GM23338 (cell line): Measurements from ENCODE around the gene PCDH1. TPM values are rescaled to one million over a fixed set of nuclear protein-coding genes. Genes with fewer than 3 reads are reported as not detected.

Experiments
- ATAC-seq: fragments of 200-7000 bp; cut with Tn5 transposase; 3 replicates; pipeline ENCODE4 v1.9.1; 2020
- DNase-seq: peaks from one replicate; pipeline ENCODE4 v3.0.0-alpha.2; 2015; ENCODE audit warnings: low spot score
- H2AFZ ChIP-seq: fragments of 200-600 bp; sonication (generic); 2 replicates; pipeline ENCODE4 v1.8.0; 2016; ENCODE audit warnings: antibody characterized with exemption, mild to moderate bottlenecking, moderate library complexity
- H3F3A ChIP-seq: fragments of 200-600 bp; sonication (generic); replicated peaks from 2 replicates; pipeline ENCODE4 v1.8.0; 2017; ENCODE audit warnings: antibody characterized with exemption, mixed run types, low read depth
- H3K27ac ChIP-seq: fragments of 200-600 bp; sonication (generic); 2 replicates; pipeline ENCODE4 v1.6.1; 2016; ENCODE audit warnings: low read depth
- H3K27me3 ChIP-seq: fragments of 200-600 bp; sonication (generic); 2 replicates; pipeline ENCODE4 v1.8.0; 2016; ENCODE audit warnings: mild to moderate bottlenecking, mixed run types, moderate library complexity; ENCODE audit not compliant: insufficient read depth
- H3K36me3 ChIP-seq: fragments of 200-600 bp; sonication (generic); 2 replicates; pipeline ENCODE4 v1.8.0; 2016; ENCODE audit warnings: mild to moderate bottlenecking; ENCODE audit not compliant: insufficient read depth
- H3K4me1 ChIP-seq: fragments of 200-600 bp; sonication (generic); 2 replicates; pipeline ENCODE4 v1.8.0; 2016; ENCODE audit warnings: mild to moderate bottlenecking, moderate library complexity; ENCODE audit not compliant: insufficient read depth
- H3K4me2 ChIP-seq: fragments of 200-600 bp; sonication (generic); 2 replicates; pipeline ENCODE4 v1.7.1; 2017; ENCODE audit warnings: mixed run types
- H3K4me3 ChIP-seq: fragments of 200-600 bp; sonication (generic); 2 replicates; pipeline ENCODE4 v1.6.1; 2016; ENCODE audit warnings: mixed run types
- H3K79me2 ChIP-seq: fragments of 200-600 bp; sonication (generic); replicated peaks from 2 replicates; pipeline ENCODE4 v1.8.0; 2017; ENCODE audit warnings: mild to moderate bottlenecking; ENCODE audit not compliant: insufficient read depth
- H3K9me2 ChIP-seq: fragments of 200-600 bp; sonication (generic); 2 replicates; pipeline ENCODE4 v1.8.0; 2017; ENCODE audit not compliant: insufficient read depth
- H4K20me1 ChIP-seq: fragments of 200-600 bp; sonication (generic); replicated peaks from 2 replicates; pipeline ENCODE4 v1.8.0; 2017; ENCODE audit warnings: mild to moderate bottlenecking; ENCODE audit not compliant: insufficient read depth
- H3K27ac Mint-ChIP-seq: 2 replicates; pipeline ENCODE4 v1.8.0; 2020; ENCODE audit warnings: inconsistent platforms, mild to moderate bottlenecking, moderate library complexity, mixed read lengths
- H3K27me3 Mint-ChIP-seq: 3 replicates; pipeline ENCODE4 v1.8.0; 2022; ENCODE audit warnings: low read depth, mild to moderate bottlenecking, moderate library complexity, mixed read lengths, inconsistent platforms; ENCODE audit not compliant: insufficient read depth, poor library complexity
- H3K36me3 Mint-ChIP-seq: 3 replicates; pipeline ENCODE4 v1.8.0; 2021; ENCODE audit warnings: low read depth, mild to moderate bottlenecking, inconsistent platforms, moderate library complexity, mixed read lengths
- H3K4me1 Mint-ChIP-seq: 3 replicates; pipeline ENCODE4 v1.8.0; 2020; ENCODE audit warnings: mild to moderate bottlenecking, inconsistent platforms, mixed read lengths
- H3K4me3 Mint-ChIP-seq: 3 replicates; pipeline ENCODE4 v1.8.0; 2021; ENCODE audit warnings: moderate library complexity, mild to moderate bottlenecking, inconsistent platforms, mixed read lengths
- H3K9me3 Mint-ChIP-seq: 3 replicates; pipeline ENCODE4 v1.8.0; 2020; ENCODE audit warnings: moderate library complexity, mild to moderate bottlenecking, inconsistent platforms, mixed read lengths
- CREB1 ChIP-seq: fragments of 250-450 bp; sonication (Bioruptor Pico); IDR thresholded peaks from 2 replicates; pipeline ENCODE4 v1.5.0; 2020; ENCODE audit warnings: low read depth, mild to moderate bottlenecking, moderate library complexity
- CTCF ChIP-seq, 2 experiments: fragments of 200-600 bp in 1 of 2; sonication (generic) in 1 of 2; conservative IDR thresholded peaks; 2 replicates each; pipeline versions ENCODE4 v1.5.1 to v1.6.1; 2016 to 2017; ENCODE audit warnings: antibody characterized with exemption in 2 of 2, low read depth in 2 of 2, mild to moderate bottlenecking in 2 of 2, moderate library complexity in 1 of 2
- ETS1 ChIP-seq: IDR thresholded peaks from 2 replicates; pipeline ENCODE4 v1.6.1; 2016; ENCODE audit warnings: antibody characterized with exemption
- EZH2 ChIP-seq: fragments of 200-600 bp; sonication (generic); IDR thresholded peaks from one replicate; pipeline ENCODE4 v1.8.0; 2017; ENCODE audit warnings: antibody characterized with exemption, mild to moderate bottlenecking, low read depth; ENCODE audit not compliant: unreplicated experiment
- EZH2phosphoT487 ChIP-seq: fragments of 200-600 bp; sonication (generic); IDR thresholded peaks from one replicate; pipeline ENCODE4 v1.8.1; 2018; ENCODE audit warnings: antibody characterized with exemption; ENCODE audit not compliant: unreplicated experiment
- JUNB ChIP-seq: IDR thresholded peaks from one replicate; pipeline ENCODE4 v1.6.1; 2016; ENCODE audit warnings: antibody characterized with exemption; ENCODE audit not compliant: unreplicated experiment
- NANOG ChIP-seq: IDR thresholded peaks from 2 replicates; pipeline ENCODE4 v1.6.1; 2016; ENCODE audit warnings: antibody characterized with exemption, borderline replicate concordance
- POLR2AphosphoS5 ChIP-seq: IDR thresholded peaks from 2 replicates; pipeline ENCODE4 v1.6.1; 2016; ENCODE audit warnings: antibody characterized with exemption, low read depth
- REST ChIP-seq: IDR thresholded peaks from one replicate; pipeline ENCODE4 v1.6.1; 2018; ENCODE audit warnings: antibody characterized with exemption; ENCODE audit not compliant: unreplicated experiment
- STAT1 ChIP-seq: IDR thresholded peaks from one replicate; pipeline ENCODE4 v1.6.1; 2016; ENCODE audit warnings: antibody characterized with exemption; ENCODE audit not compliant: unreplicated experiment
- ZNF114 ChIP-seq: fragments of 250-450 bp; sonication (Bioruptor Pico); IDR thresholded peaks from 2 replicates; pipeline ENCODE4 v1.5.0; 2020; ENCODE audit warnings: mild to moderate bottlenecking, moderate library complexity
- ZNF331 ChIP-seq: fragments of 250-450 bp; sonication (Bioruptor Pico); IDR thresholded peaks from 2 replicates; pipeline ENCODE4 v1.5.0; 2020; ENCODE audit warnings: low read depth, mild to moderate bottlenecking, moderate library complexity
- ZNF462 ChIP-seq: fragments of 250-450 bp; sonication (Bioruptor Pico); IDR thresholded peaks from 2 replicates; pipeline ENCODE4 v1.5.0; 2020; ENCODE audit warnings: mild to moderate bottlenecking, moderate library complexity
- polyA plus RNA-seq: library from polyadenylated mRNA; unstranded; fragments of >200 nt; fragmentation: Nextera tagmentation; extraction: Ambion mirVana; gene quantifications from 2 replicates; pipeline ENCODE4 v1.2.1, GENCODE V29; 2016
- total RNA-seq: library from RNA; depleted of rRNA; stranded (reverse); fragments of >200 nt; shearing (Covaris generic); gene quantifications from 2 replicates; pipeline ENCODE4 v1.2.3, GENCODE V29; 2014

Gene PCDH1
- total and polyA plus RNA-seq, 2 experiments from 2014 or later = 26.2 to 183 TPM

GRCh38 chr5:141908796-141909195 lies 30.6 kb upstream of the PCDH1 start:
- Mint-ChIP-seq H3K27me3 (peaks cover 8% of the 10 kb centered on the region), H3K4me3 (no peak overlapping the region), H3K4me1 (peaks cover 9% of the 10 kb centered on the region), H3K27ac (no peak overlapping the region), H3K36me3 (no peaks in the 10 kb centered on the region), H3K9me3 (no peaks in the 10 kb centered on the region; the same call in 2 of the 3 replicates)
- Histone ChIP-seq H3K9me2 (no peaks in the 10 kb centered on the region), H3K27ac (no peak overlapping the region), H3K4me3 (no peak overlapping the region), H3K36me3 (no peaks in the 10 kb centered on the region), H4K20me1 (no peaks in the 10 kb centered on the region), H3K4me2 (no peak overlapping the region), H3K4me1 (peaks cover 8% of the 10 kb centered on the region; the same call in 1 of the 2 replicates), H2AFZ (no peak overlapping the region), H3K79me2 (no peaks in the 10 kb centered on the region), H3K27me3 (peaks cover 16% of the 10 kb centered on the region), H3F3A (peaks cover 8% of the 10 kb centered on the region; the same call in 1 of the 2 replicates)
- no peak for TF ChIP-seq ZNF462 (CRISPR knock-in tag)
- TF ChIP-seq ZNF331 (CRISPR knock-in tag) = no peak
- TF ChIP-seq JUNB = no peak
- TF ChIP-seq STAT1 = no peak
- no peak for TF ChIP-seq EZH2
- TF ChIP-seq ZNF114 (CRISPR knock-in tag) = no peak
- TF ChIP-seq CREB1 (CRISPR knock-in tag) = no peak
- no peak for TF ChIP-seq EZH2phosphoT487
- no peak for TF ChIP-seq POLR2AphosphoS5
- TF ChIP-seq REST = no peak
- no peak for TF ChIP-seq NANOG
- TF ChIP-seq ETS1 = no peak
- TF ChIP-seq CTCF (conservative IDR thresholded peaks at IDR 0.05; ENCODE audit: low read depth in 2 of 2) = no peak
- ATAC-seq = no peak
- no peak for DNase-seq
